Measurements from ENCODE around the gene VCP. TPM values are rescaled to one million over a fixed set of nuclear protein-coding genes. Genes with fewer than 3 reads are reported as not detected.

VCP gene
- total RNA-seq, 2 experiments from 2014 or later, result 215 to 224 TPM

- Mint-ChIP-seq H3K27me3 (no peaks in the 10 kb centered on the region), H3K4me1 (ENCODE audit: low read depth) (peaks cover 23% of the 10 kb centered on the region), H3K36me3 (ENCODE audit: low read depth) (peaks cover 33% of the 10 kb centered on the region), H3K4me3 (peak within 1 kb of the TSS; percentile 85), H3K27ac (peak within 1 kb of the TSS; percentile 93), H3K9me3 (no peaks in the 10 kb centered on the region)
- peak; percentile 95 for TF ChIP-seq CTCF (IDR thresholded peaks at IDR 0.05)
- DNase-seq (peak; percentile 93), ATAC-seq (peak; percentile 92)
- CTCF ChIA-PET, result interaction anchor here (0.7 to 6.5 kb wide), 19 partner anchors 9 to 375 kb away, joined by 3 to 83 read pairs (median 4); partner anchors contain the start of genes ATOSB, FANCG and VCP
- intact Hi-C loops (cut with micrococcal nuclease), result loop anchor here (1.0 kb wide), 1 partner anchor 197 kb away; no protein-coding TSS in a partner anchor
- POLR2A ChIA-PET, result interaction anchor here (0.6 to 7.8 kb wide), 12 partner anchors 10 to 202 kb away, joined by 3 to 101 read pairs (median 4); partner anchors contain the start of genes FANCG and VCP
These were observed 23.8 kb upstream of the VCP start, which contains the start of gene PIGO for GRCh38 chr9:35096035-35096849. PIGO (minus strand) TSS chr9:35096591; CDS start chr9:35095565, 1,026 bp downstream.

GRCh38 chr9:35091536-35091935 lies 19.1 kb upstream of the VCP start:
- ATAC-seq (no peak), DNase-seq (no peak)
- ChIA-PET CTCF (interaction anchor here (1.0 to 1.6 kb wide), 2 partner anchors 18 to 192 kb away, joined by 3 to 4 read pairs; no protein-coding TSS in a partner anchor), POLR2A (interaction anchor here (0.9 to 7.8 kb wide), 5 partner anchors 11 to 24 kb away, joined by 3 to 101 read pairs (median 4); partner anchors contain the start of genes ATOSB, FANCG and STOML2)
- Mint-ChIP-seq H3K9me3 (no peaks in the 10 kb centered on the region), H3K4me1 (ENCODE audit: low read depth) (peaks cover 15% of the 10 kb centered on the region), H3K4me3 (no peak overlapping the region), H3K27me3 (no peaks in the 10 kb centered on the region), H3K27ac (no peak overlapping the region), H3K36me3 (ENCODE audit: low read depth) (peaks cover 21% of the 10 kb centered on the region)
- no peak for TF ChIP-seq CTCF (IDR thresholded peaks at IDR 0.05)
- intact Hi-C loops (cut with micrococcal nuclease), result no loop called here

GRCh38 chr9:35089434-35089833 lies 17.0 kb upstream of the VCP start:
- ChIA-PET CTCF (no interaction called here), POLR2A (no interaction called here)
- peaks cover 3% of the 10 kb centered on the region for H3K4me1 Mint-ChIP-seq (ENCODE audit: low read depth)
- no peak overlapping the region for H3K27ac Mint-ChIP-seq
- H3K9me3 Mint-ChIP-seq, result no peaks in the 10 kb centered on the region
- no peak for ATAC-seq
- intact Hi-C loops (cut with micrococcal nuclease), result no loop called here
- H3K4me3 Mint-ChIP-seq, result no peak overlapping the region
- H3K27me3 Mint-ChIP-seq, result no peaks in the 10 kb centered on the region
- DNase-seq, result no peak
- TF ChIP-seq CTCF (IDR thresholded peaks at IDR 0.05), result no peak
- peaks cover 22% of the 10 kb centered on the region for H3K36me3 Mint-ChIP-seq (ENCODE audit: low read depth)

GRCh38 chr9:35085078-35085477 lies 12.7 kb upstream of the VCP start:
- H3K4me3 Mint-ChIP-seq, result no peak overlapping the region
- intact Hi-C loops (cut with micrococcal nuclease), result no loop called here
- no peak for TF ChIP-seq CTCF (IDR thresholded peaks at IDR 0.05)
- H3K9me3 Mint-ChIP-seq, result no peaks in the 10 kb centered on the region
- H3K27me3 Mint-ChIP-seq, result no peaks in the 10 kb centered on the region
- peaks cover 6% of the 10 kb centered on the region for H3K36me3 Mint-ChIP-seq (ENCODE audit: low read depth)
- DNase-seq (no peak), ATAC-seq (no peak)
- H3K27ac Mint-ChIP-seq, result peak overlapping the region; percentile 0
- H3K4me1 Mint-ChIP-seq (ENCODE audit: low read depth), result peaks cover 1% of the 10 kb centered on the region
- POLR2A ChIA-PET, result interaction anchor here (0.8 to 1.7 kb wide), 2 partner anchors 11 to 13 kb away, joined by 3 to 6 read pairs; partner anchors contain the start of genes PIGO and VCP
- CTCF ChIA-PET, result no interaction called here

All from activated CD8-positive, alpha-beta T cell treated with anti-CD3 and anti-CD28 coated beads for 36 hours (primary cell).